ENCODE results near the gene CIDEA. TPM values are rescaled to one million over a fixed set of nuclear protein-coding genes. Genes with fewer than 3 reads are reported as not detected.

CIDEA gene
- total and polyA plus RNA-seq, 9 of the 15 experiments (the other 6 are each of a cell fraction or from before 2014, with no cell fraction given): not detected

DNA sequence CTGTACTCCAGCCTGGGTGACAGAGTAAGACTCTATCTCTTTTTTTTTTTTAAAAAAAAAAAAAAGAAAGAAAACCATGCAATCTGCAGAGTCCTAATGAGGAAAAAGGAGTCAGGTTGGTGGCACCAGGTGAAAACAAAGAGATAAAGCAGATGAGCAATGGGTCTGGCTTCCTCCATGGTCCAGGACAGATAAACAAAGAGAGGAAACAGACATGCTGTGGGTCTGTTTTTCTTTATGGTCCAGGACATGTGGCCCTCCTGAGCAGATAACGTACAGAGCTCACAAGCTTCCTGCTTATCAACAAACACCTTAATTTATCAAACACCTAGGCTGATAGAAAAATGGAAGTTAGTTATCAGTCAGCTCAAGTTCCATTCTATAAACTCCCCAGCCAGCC is 29.5 kb downstream of the CIDEA start (continued):
- TF ChIP-seq, protein P1, sequence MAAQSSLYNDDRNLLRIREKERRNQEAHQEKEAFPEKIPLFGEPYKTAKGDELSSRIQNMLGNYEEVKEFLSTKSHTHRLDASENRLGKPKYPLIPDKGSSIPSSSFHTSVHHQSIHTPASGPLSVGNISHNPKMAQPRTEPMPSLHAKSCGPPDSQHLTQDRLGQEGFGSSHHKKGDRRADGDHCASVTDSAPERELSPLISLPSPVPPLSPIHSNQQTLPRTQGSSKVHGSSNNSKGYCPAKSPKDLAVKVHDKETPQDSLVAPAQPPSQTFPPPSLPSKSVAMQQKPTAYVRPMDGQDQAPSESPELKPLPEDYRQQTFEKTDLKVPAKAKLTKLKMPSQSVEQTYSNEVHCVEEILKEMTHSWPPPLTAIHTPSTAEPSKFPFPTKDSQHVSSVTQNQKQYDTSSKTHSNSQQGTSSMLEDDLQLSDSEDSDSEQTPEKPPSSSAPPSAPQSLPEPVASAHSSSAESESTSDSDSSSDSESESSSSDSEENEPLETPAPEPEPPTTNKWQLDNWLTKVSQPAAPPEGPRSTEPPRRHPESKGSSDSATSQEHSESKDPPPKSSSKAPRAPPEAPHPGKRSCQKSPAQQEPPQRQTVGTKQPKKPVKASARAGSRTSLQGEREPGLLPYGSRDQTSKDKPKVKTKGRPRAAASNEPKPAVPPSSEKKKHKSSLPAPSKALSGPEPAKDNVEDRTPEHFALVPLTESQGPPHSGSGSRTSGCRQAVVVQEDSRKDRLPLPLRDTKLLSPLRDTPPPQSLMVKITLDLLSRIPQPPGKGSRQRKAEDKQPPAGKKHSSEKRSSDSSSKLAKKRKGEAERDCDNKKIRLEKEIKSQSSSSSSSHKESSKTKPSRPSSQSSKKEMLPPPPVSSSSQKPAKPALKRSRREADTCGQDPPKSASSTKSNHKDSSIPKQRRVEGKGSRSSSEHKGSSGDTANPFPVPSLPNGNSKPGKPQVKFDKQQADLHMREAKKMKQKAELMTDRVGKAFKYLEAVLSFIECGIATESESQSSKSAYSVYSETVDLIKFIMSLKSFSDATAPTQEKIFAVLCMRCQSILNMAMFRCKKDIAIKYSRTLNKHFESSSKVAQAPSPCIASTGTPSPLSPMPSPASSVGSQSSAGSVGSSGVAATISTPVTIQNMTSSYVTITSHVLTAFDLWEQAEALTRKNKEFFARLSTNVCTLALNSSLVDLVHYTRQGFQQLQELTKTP (IDR thresholded peaks at IDR 0.05; ENCODE audit: low read depth in 1 of 2, partially characterized antibody in 2 of 2): no peak
- TF ChIP-seq, protein P2, sequence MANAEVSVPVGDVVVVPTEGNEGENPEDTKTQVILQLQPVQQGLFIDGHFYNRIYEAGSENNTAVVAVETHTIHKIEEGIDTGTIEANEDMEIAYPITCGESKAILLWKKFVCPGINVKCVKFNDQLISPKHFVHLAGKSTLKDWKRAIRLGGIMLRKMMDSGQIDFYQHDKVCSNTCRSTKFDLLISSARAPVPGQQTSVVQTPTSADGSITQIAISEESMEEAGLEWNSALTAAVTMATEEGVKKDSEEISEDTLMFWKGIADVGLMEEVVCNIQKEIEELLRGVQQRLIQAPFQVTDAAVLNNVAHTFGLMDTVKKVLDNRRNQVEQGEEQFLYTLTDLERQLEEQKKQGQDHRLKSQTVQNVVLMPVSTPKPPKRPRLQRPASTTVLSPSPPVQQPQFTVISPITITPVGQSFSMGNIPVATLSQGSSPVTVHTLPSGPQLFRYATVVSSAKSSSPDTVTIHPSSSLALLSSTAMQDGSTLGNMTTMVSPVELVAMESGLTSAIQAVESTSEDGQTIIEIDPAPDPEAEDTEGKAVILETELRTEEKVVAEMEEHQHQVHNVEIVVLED (CRISPR knock-in tag; IDR thresholded peaks at IDR 0.05): no peak
- TF ChIP-seq HMGN3 (IDR thresholded peaks at IDR 0.05; ENCODE audit: borderline replicate concordance, extremely low read depth, insufficient read length, low read depth, low read length) (no peak), ZNF253 (CRISPR knock-in tag; conservative IDR thresholded peaks at IDR 0.05) (no peak), CBX1 (IDR thresholded peaks at IDR 0.05; ENCODE audit: low read depth) (no peak), NCOA2 (IDR thresholded peaks at IDR 0.05; ENCODE audit: partially characterized antibody in 2 of 2) (no peak), FOXJ2 (tag; IDR thresholded peaks at IDR 0.05) (no peak), TCF7 (IDR thresholded peaks at IDR 0.05; ENCODE audit: borderline replicate concordance) (no peak), ZKSCAN1 (IDR thresholded peaks at IDR 0.05; ENCODE audit: low read depth, low read length) (no peak), HNRNPK (IDR thresholded peaks at IDR 0.05; ENCODE audit: low read depth, low read length, poor library complexity, severe bottlenecking) (no peak), CEBPB (tag; IDR thresholded peaks at IDR 0.05) (no peak), RBM17 (IDR thresholded peaks at IDR 0.05; ENCODE audit: borderline replicate concordance, low read depth, low read length) (no peak), DMBX1 (CRISPR knock-in tag; IDR thresholded peaks at IDR 0.05; ENCODE audit: borderline replicate concordance) (no peak), HDGF (IDR thresholded peaks at IDR 0.05) (no peak), DPF2 (IDR thresholded peaks at IDR 0.05) (0 out of 2 replicates have a peak, but pooled peaks have one; percentile 20), POLR2AphosphoS2 (IDR thresholded peaks at IDR 0.05; ENCODE audit: low read length) (no peak), SRSF3 (IDR thresholded peaks at IDR 0.05; ENCODE audit: insufficient read depth, low read length) (no peak), NFYB (IDR thresholded peaks at IDR 0.05; ENCODE audit: extremely low read depth, insufficient read length) (no peak), SIN3A (IDR thresholded peaks at IDR 0.05; ENCODE audit: borderline replicate concordance in 2 of 2, control insufficient read depth in 1 of 2, low read depth in 2 of 2, low read length in 2 of 2) (no peak)
- TF ChIP-seq, protein P3, sequence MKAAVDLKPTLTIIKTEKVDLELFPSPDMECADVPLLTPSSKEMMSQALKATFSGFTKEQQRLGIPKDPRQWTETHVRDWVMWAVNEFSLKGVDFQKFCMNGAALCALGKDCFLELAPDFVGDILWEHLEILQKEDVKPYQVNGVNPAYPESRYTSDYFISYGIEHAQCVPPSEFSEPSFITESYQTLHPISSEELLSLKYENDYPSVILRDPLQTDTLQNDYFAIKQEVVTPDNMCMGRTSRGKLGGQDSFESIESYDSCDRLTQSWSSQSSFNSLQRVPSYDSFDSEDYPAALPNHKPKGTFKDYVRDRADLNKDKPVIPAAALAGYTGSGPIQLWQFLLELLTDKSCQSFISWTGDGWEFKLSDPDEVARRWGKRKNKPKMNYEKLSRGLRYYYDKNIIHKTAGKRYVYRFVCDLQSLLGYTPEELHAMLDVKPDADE (conservative IDR thresholded peaks at IDR 0.05; ENCODE audit: control insufficient read depth, low read depth, low read length): no peak

Measured in K562 (cell line).